Measurements from ENCODE around the gene CXCR6. TPM values are rescaled to one million over a fixed set of nuclear protein-coding genes. Genes with fewer than 3 reads are reported as not detected.
A peak's percentile ranks its signal among the peaks of the same experiment; 100 is the strongest.

Gene CXCR6
- total RNA-seq, 1 donor from 2014 or later: not detected

DNA sequence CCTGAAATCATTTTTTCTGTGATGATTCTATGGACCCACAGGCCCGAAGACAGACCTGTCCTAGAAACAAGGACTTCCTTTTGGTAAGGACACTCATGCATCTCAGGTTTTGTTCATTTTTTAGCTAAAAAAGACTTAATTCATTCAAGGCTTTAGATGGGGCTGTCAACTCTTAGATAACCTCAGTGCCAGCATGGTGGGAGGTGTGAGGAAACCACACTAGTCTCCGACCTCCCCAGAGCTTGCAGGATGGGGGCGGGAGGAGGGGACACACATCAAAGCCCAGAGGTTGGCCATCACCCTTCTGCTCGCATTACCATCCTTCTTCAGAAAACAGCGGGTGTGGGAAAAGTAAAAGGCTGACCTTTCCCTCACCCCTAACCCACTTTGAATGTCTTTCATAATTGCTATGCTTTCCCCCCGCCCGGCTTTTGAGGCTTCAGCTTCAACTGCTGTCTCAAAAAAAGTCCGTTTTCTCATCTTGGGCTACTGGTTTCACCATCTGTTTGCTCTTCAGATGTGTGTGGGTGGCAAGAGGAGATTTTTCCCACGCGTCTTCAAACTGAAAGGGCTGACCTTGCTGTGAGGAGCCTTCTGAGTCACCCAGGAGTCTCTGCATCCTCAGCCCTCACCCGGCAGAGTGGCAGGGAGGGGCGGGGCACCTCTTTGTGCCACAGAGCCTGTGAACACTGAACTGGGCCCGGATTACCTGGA, 27.6 kb upstream of the CXCR6 start:
- Mint-ChIP-seq H3K4me3 (ENCODE audit: low read depth) (no peak overlapping the region), H3K4me1 (ENCODE audit: low read depth) (peaks cover 2% of the 10 kb centered on the region), H3K9me3 (ENCODE audit: low read depth) (no peaks in the 10 kb centered on the region), H3K36me3 (ENCODE audit: insufficient read depth) (peaks cover 7% of the 10 kb centered on the region), H3K27ac (no peak overlapping the region), H3K27me3 (no peaks in the 10 kb centered on the region)
- no peak for DNase-seq (ENCODE audit: low spot score, unreplicated experiment)
- TF ChIP-seq, protein P1, sequence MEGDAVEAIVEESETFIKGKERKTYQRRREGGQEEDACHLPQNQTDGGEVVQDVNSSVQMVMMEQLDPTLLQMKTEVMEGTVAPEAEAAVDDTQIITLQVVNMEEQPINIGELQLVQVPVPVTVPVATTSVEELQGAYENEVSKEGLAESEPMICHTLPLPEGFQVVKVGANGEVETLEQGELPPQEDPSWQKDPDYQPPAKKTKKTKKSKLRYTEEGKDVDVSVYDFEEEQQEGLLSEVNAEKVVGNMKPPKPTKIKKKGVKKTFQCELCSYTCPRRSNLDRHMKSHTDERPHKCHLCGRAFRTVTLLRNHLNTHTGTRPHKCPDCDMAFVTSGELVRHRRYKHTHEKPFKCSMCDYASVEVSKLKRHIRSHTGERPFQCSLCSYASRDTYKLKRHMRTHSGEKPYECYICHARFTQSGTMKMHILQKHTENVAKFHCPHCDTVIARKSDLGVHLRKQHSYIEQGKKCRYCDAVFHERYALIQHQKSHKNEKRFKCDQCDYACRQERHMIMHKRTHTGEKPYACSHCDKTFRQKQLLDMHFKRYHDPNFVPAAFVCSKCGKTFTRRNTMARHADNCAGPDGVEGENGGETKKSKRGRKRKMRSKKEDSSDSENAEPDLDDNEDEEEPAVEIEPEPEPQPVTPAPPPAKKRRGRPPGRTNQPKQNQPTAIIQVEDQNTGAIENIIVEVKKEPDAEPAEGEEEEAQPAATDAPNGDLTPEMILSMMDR (IDR thresholded peaks at IDR 0.05; ENCODE audit: unreplicated experiment): no peak

DNA sequence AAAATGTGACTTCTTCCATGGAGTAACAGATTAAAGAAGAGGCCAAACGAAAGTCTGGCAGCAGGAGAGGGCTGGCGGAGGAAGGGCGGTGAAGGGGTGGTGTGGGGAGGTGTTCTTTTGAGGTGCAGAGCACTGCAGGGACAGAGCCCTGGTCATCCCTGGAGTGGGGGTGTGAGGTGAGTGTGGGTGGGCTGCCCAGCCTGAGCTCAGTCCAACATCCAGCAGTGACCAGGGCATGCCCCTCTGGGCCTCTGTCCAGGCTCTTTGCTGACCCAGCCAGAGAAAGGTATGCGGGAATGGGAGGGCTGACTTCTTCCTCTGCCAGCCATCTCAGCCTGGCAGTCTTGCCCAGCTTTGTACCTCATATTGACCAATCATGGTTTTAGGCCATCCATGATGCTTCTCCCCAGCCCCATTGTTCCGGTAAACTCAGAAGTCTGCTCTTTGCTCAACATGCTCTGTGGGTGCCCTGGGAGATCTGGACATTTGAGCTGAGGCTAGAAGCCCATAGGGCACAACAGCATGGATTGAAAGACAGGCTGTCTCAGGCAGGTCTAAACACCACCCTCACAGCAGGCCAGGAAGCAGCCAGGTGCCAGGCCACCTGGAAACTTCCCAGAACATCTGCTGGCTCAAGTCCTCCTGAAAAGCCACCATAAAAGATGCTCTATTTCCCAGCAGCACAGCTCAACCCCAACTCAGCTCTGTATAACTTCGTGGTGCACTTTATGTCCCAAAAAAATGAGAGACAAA, 25.9 kb upstream of the CXCR6 start:
- Mint-ChIP-seq H3K4me1 (ENCODE audit: low read depth) (peaks cover 2% of the 10 kb centered on the region), H3K27ac (peak overlapping the region; percentile 76), H3K36me3 (ENCODE audit: insufficient read depth) (peaks cover 12% of the 10 kb centered on the region), H3K4me3 (ENCODE audit: low read depth) (no peak overlapping the region), H3K27me3 (no peaks in the 10 kb centered on the region), H3K9me3 (ENCODE audit: low read depth) (no peaks in the 10 kb centered on the region)
- DNase-seq (ENCODE audit: low spot score, unreplicated experiment): no peak
- TF ChIP-seq, protein P1 (IDR thresholded peaks at IDR 0.05; ENCODE audit: unreplicated experiment): no peak

DNA sequence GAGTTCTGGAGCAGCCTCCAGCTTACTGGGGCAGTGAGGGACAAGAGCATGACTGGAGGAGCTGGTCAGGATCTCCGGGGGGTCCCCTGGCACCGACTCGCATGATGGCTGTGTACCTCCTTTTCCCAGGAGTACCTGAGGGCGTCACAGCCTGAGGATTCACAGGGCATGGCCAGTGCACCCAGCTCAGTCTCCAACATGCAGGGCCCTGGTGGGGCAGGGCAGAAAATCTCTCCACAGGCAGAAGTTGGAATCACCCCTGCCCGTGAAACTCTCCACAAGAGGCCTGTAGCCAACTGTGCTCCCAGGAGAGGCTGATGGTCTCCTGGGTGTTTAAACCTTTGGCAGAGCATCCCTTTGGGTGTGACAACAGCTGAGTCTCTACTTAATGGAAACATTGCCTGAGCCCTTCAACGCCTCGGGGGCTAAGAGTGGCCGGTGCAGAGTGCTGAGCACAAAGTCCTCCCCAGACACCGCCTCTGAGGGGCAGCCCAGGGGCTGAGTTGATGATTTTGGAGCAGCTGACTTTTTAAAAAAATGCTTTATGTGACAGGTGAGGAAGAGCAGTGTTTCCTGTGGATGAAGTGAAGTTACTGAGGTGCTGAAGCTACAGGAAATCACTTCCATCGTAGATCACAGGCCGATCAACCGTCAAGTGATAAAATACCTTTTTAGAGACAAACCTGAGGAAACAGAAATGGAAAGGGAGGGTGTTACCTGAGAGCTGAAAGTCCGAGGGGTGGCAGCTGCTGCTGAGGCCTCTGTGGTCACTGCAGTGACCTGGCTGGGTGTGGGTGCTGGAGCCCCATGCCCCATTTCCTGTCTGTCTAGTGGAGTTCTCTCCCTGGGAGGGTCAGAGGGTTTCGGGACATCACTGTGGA, 21.9 kb upstream of the CXCR6 start:
- Mint-ChIP-seq H3K36me3 (ENCODE audit: insufficient read depth) (peaks cover 23% of the 10 kb centered on the region), H3K9me3 (ENCODE audit: low read depth) (no peaks in the 10 kb centered on the region), H3K27ac (no peak overlapping the region), H3K4me3 (ENCODE audit: low read depth) (no peak overlapping the region), H3K4me1 (ENCODE audit: low read depth) (no peaks in the 10 kb centered on the region), H3K27me3 (no peaks in the 10 kb centered on the region)
- TF ChIP-seq, protein P1 (IDR thresholded peaks at IDR 0.05; ENCODE audit: unreplicated experiment): no peak
- DNase-seq (ENCODE audit: low spot score, unreplicated experiment): no peak

DNA sequence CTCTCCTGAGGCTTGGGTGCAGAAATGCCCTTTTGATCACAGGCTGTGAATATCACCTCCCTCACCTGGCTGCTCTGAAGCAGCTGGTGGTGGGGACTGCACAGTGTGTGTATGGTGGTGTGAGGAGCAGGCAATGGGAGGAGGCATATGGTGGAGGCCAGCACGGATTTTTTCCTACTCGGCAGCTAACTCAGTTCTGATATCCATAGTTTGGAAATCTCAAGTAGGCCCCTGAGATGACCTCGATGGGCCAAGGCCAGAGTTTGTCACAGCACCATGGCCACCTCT, 21.3 kb upstream of the CXCR6 start:
- Mint-ChIP-seq H3K4me1 (ENCODE audit: low read depth) (no peaks in the 10 kb centered on the region), H3K27ac (no peak overlapping the region)

More for the DNA sequence above, 21.3 kb upstream of the CXCR6 start:
- TF ChIP-seq, protein P1 (IDR thresholded peaks at IDR 0.05; ENCODE audit: unreplicated experiment): no peak
- Mint-ChIP-seq H3K36me3 (ENCODE audit: insufficient read depth) (peaks cover 25% of the 10 kb centered on the region), H3K4me3 (ENCODE audit: low read depth) (no peak overlapping the region), H3K9me3 (ENCODE audit: low read depth) (no peaks in the 10 kb centered on the region), H3K27me3 (no peaks in the 10 kb centered on the region)
- DNase-seq (ENCODE audit: low spot score, unreplicated experiment): no peak
